Subcutaneous abdominal adipose tissue (tissue), 5 donors: ENCODE measurements around the gene SGMS1.
"Not testable (repeated sequence)": the region's sequence is repeated elsewhere in the genome, so short reads cannot be mapped to it uniquely, and the experiment has no call there.

Source experiments
- H3K27ac ChIP-seq: one replicate; pipeline ENCODE4 v1.7.0; 2013; ENCODE audit warnings: low read depth, mild to moderate bottlenecking, inconsistent platforms, low read length, moderate library complexity
- H3K27me3 ChIP-seq, 5 donors: one replicate each; pipeline ENCODE4 v1.7.0; 2013; ENCODE audit warnings: low read length in 5 of 5, inconsistent platforms in 1 of 5; ENCODE audit not compliant: control insufficient read depth in 5 of 5, insufficient read depth in 4 of 5
- H3K36me3 ChIP-seq, 5 donors: one replicate each; pipeline ENCODE4 v1.7.0; 2013; ENCODE audit warnings: low read length in 5 of 5; ENCODE audit not compliant: control insufficient read depth in 5 of 5, insufficient read depth in 5 of 5
- H3K4me1 ChIP-seq, 5 donors: one replicate each; pipeline ENCODE4 v1.7.0; 2013; ENCODE audit warnings: low read length in 5 of 5, mild to moderate bottlenecking in 3 of 5, moderate library complexity in 1 of 5; ENCODE audit not compliant: control insufficient read depth in 5 of 5, insufficient read depth in 5 of 5
- H3K4me3 ChIP-seq, 5 donors: one replicate each; pipeline ENCODE4 v1.7.0; 2013; ENCODE audit warnings: low read length in 5 of 5, low read depth in 1 of 5
- H3K9ac ChIP-seq, 5 donors: one replicate each; pipeline ENCODE4 v1.7.0; 2013; ENCODE audit warnings: low read length in 5 of 5, mild to moderate bottlenecking in 4 of 5, moderate library complexity in 3 of 5
- H3K9me3 ChIP-seq, 5 donors: one replicate each; pipeline ENCODE4 v1.7.0; 2013; ENCODE audit warnings: low read length in 5 of 5; ENCODE audit not compliant: control insufficient read depth in 5 of 5
- donor health status: healthy.
- donor health status: healthy.
- donor health status: healthy.
- donor health status: healthy.
- donor health status: healthy.

SGMS1 gene

GRCh38 chr10:50439187-50439586 lies 184.6 kb downstream of the SGMS1 start:
- H3K4me1 ChIP-seq = peaks cover 0 to 2% (median 0%) of the 10 kb centered on the region in 5 donors
- peaks cover 0 to 4% (median 0%) of the 10 kb centered on the region in 5 donors for H3K36me3 ChIP-seq
- H3K27me3 ChIP-seq = no peaks in the 10 kb centered on the region
- no peak overlapping the region for H3K4me3 ChIP-seq
- no peak overlapping the region for H3K9ac ChIP-seq
- H3K27ac ChIP-seq = no peak overlapping the region
- no peaks in the 10 kb centered on the region for H3K9me3 ChIP-seq

- H3K9me3 ChIP-seq = no peaks in the 10 kb centered on the region
- H3K9ac ChIP-seq = no peak overlapping the region
- no peak overlapping the region for H3K4me3 ChIP-seq
- H3K27me3 ChIP-seq = no peaks in the 10 kb centered on the region
- no peak overlapping the region for H3K27ac ChIP-seq
- H3K36me3 ChIP-seq = peaks cover 0 to 4% (median 0%) of the 10 kb centered on the region in 5 donors
- H3K4me1 ChIP-seq = peaks cover 0 to 2% (median 0%) of the 10 kb centered on the region in 5 donors
These were observed 185.5 kb downstream of the SGMS1 start for GRCh38 chr10:50438049-50438936.

- no peaks in the 10 kb centered on the region for H3K9me3 ChIP-seq
- H3K27ac ChIP-seq = no peak overlapping the region
- no peak overlapping the region for H3K4me3 ChIP-seq
- peaks cover 0 to 2% (median 2%) of the 10 kb centered on the region in 5 donors for H3K4me1 ChIP-seq
- H3K27me3 ChIP-seq = no peaks in the 10 kb centered on the region
- H3K9ac ChIP-seq = no peak overlapping the region
- H3K36me3 ChIP-seq = peaks cover 0 to 9% (median 0%) of the 10 kb centered on the region in 5 donors
These were observed 186.5 kb downstream of the SGMS1 start for GRCh38 chr10:50437248-50437647.

- no peaks in the 10 kb centered on the region for H3K9me3 ChIP-seq
- no peak overlapping the region for H3K27ac ChIP-seq
- no peak overlapping the region for H3K4me3 ChIP-seq
- H3K9ac ChIP-seq = no peak overlapping the region
- no peaks in the 10 kb centered on the region for H3K27me3 ChIP-seq
- peaks cover 1 to 7% (median 5%) of the 10 kb centered on the region in 5 donors for H3K4me1 ChIP-seq
- H3K36me3 ChIP-seq = peaks cover 0 to 9% (median 0%) of the 10 kb centered on the region in 5 donors
These were observed 187.0 kb downstream of the SGMS1 start for GRCh38 chr10:50436805-50437204.

- Histone ChIP-seq H3K27me3 (no peaks in the 10 kb centered on the region), H3K9ac (no peak overlapping the region), H3K36me3 (peaks cover 0 to 9% (median 0%) of the 10 kb centered on the region in 5 donors), H3K4me1 (peaks cover 2 to 16% (median 14%) of the 10 kb centered on the region in 5 donors), H3K9me3 (no peaks in the 10 kb centered on the region), H3K4me3 (no peak overlapping the region), H3K27ac (peak overlapping the region; percentile 84)
These were observed 191.3 kb downstream of the SGMS1 start for GRCh38 chr10:50432211-50433009.

- Histone ChIP-seq H3K36me3 (peaks cover 0 to 9% (median 0%) of the 10 kb centered on the region in 5 donors), H3K9ac (peak overlapping the region in 3 of 5 donors; percentile 35 to 48 (median 46)), H3K4me1 (peaks cover 2 to 16% (median 14%) of the 10 kb centered on the region in 5 donors), H3K27me3 (no peaks in the 10 kb centered on the region), H3K27ac (peak overlapping the region; percentile 84), H3K4me3 (peak overlapping the region in 3 of 5 donors; percentile 5 to 53 (median 12)), H3K9me3 (no peaks in the 10 kb centered on the region)
These were observed 192.0 kb downstream of the SGMS1 start for GRCh38 chr10:50431791-50432190.

GRCh38 chr10:50431133-50431532 lies 192.6 kb downstream of the SGMS1 start:
- Histone ChIP-seq H3K9me3 (no peaks in the 10 kb centered on the region), H3K9ac (peak overlapping the region in 4 of 5 donors; percentile 13 to 49 (median 40)), H3K4me3 (peak overlapping the region in 3 of 5 donors; percentile 5 to 53 (median 12)), H3K36me3 (peaks cover 0 to 9% (median 0%) of the 10 kb centered on the region in 5 donors), H3K27ac (peak overlapping the region; percentile 84), H3K4me1 (peaks cover 2 to 16% (median 14%) of the 10 kb centered on the region in 5 donors), H3K27me3 (no peaks in the 10 kb centered on the region)

GRCh38 chr10:50426485-50426884 lies 197.3 kb downstream of the SGMS1 start:
- Histone ChIP-seq H3K36me3 (no peaks in the 10 kb centered on the region), H3K27me3 (no peaks in the 10 kb centered on the region), H3K9me3 (no peaks in the 10 kb centered on the region), H3K9ac (no peak overlapping the region), H3K27ac (no peak overlapping the region), H3K4me1 (peaks cover 0 to 20% (median 5%) of the 10 kb centered on the region in 5 donors), H3K4me3 (no peak overlapping the region)

- H3K4me3 ChIP-seq, H3K36me3 ChIP-seq, H3K9me3 ChIP-seq, H3K27ac ChIP-seq, H3K27me3 ChIP-seq, H3K9ac ChIP-seq: not testable (repeated sequence)
- peaks cover 0 to 13% (median 0%) of the 10 kb centered on the region in 5 donors for H3K4me1 ChIP-seq
These were observed 198.5 kb downstream of the SGMS1 start for GRCh38 chr10:50425215-50425614.
